Lower lobe of right lung (tissue), 2 donors: ENCODE measurements around the gene BMP8A. TPM values are rescaled to one million over a fixed set of nuclear protein-coding genes. Genes with fewer than 3 reads are reported as not detected.
"Not testable (repeated sequence)": the region's sequence is repeated elsewhere in the genome, so short reads cannot be mapped to it uniquely, and the experiment has no call there.

Experiments used
- ATAC-seq, 2 donors: fragments of 200-7000 bp; cut with Tn5 transposase; one replicate each; pipeline ENCODE4 v1.9.1; 2020 to 2022; ENCODE audit warnings: mild to moderate bottlenecking in 2 of 2, moderate library complexity in 2 of 2
- DNase-seq: peaks from one replicate; pipeline ENCODE4 v3.0.0-alpha.2; 2020
- H3K27ac ChIP-seq: fragments of 200-600 bp; one replicate; pipeline ENCODE4 v1.8.0; 2022
- H3K27me3 ChIP-seq: fragments of 200-600 bp; one replicate; pipeline ENCODE4 v1.8.0; 2022; ENCODE audit warnings: low read depth
- H3K36me3 ChIP-seq: fragments of 200-600 bp; one replicate; pipeline ENCODE4 v1.8.0; 2022; ENCODE audit warnings: mild to moderate bottlenecking
- H3K4me1 ChIP-seq: fragments of 200-600 bp; one replicate; pipeline ENCODE4 v1.8.0; 2022
- H3K4me3 ChIP-seq: fragments of 200-600 bp; one replicate; pipeline ENCODE4 v1.8.0; 2022; ENCODE audit warnings: mild to moderate bottlenecking
- H3K9me3 ChIP-seq: fragments of 200-600 bp; one replicate; pipeline ENCODE4 v1.8.0; 2022
- CTCF ChIP-seq: fragments of 200-600 bp; IDR thresholded peaks from one replicate; pipeline ENCODE4 v1.8.0; 2022; ENCODE audit warnings: antibody characterized with exemption, mild to moderate bottlenecking
- intact Hi-C: fragments of 100-400 bp; cut with DNase I; formaldehyde crosslinking; loops from one replicate; pipeline ENCODE4 v1.11.0; 2022
- total RNA-seq: library from RNA; stranded (reverse); fragmentation: NEBNext Ultra II Directional; extraction: Animal tissue kit (Norgen Biotek cat#: 25700); gene quantifications from one replicate; pipeline ENCODE4 v1.2.1, GENCODE V29; 2021
- donor health status: DM: no; HTN: yes; CAD: no; lungs with severe emphysema.

Gene BMP8A
- total RNA-seq, 1 donor from 2014 or later = not detected

GRCh38 chr1:39485046-39485803 is 6.2 kb upstream of the BMP8A start:
- no peaks in the 10 kb centered on the region for H3K9me3 ChIP-seq
- H3K27me3 ChIP-seq = no peaks in the 10 kb centered on the region
- no peak for ATAC-seq
- H3K36me3 ChIP-seq = peaks cover 83% of the 10 kb centered on the region
- no peak for DNase-seq
- no peak overlapping the region for H3K4me3 ChIP-seq
- intact Hi-C loops = no loop called here
- no peaks in the 10 kb centered on the region for H3K4me1 ChIP-seq
- no peak for TF ChIP-seq CTCF
- H3K27ac ChIP-seq = no peak overlapping the region

- no peak for ATAC-seq
- peaks cover 23% of the 10 kb centered on the region for H3K27me3 ChIP-seq
- no peak for TF ChIP-seq CTCF
- DNase-seq = no peak
- no peak overlapping the region for H3K4me3 ChIP-seq
- H3K9me3 ChIP-seq = no peaks in the 10 kb centered on the region
- H3K4me1 ChIP-seq = peaks cover 9% of the 10 kb centered on the region
- H3K27ac ChIP-seq = no peak overlapping the region
- intact Hi-C loops = no loop called here
- peaks cover 54% of the 10 kb centered on the region for H3K36me3 ChIP-seq
Observed at GRCh38 chr1:39488012-39488545, 3.4 kb upstream of the BMP8A start.

DNA sequence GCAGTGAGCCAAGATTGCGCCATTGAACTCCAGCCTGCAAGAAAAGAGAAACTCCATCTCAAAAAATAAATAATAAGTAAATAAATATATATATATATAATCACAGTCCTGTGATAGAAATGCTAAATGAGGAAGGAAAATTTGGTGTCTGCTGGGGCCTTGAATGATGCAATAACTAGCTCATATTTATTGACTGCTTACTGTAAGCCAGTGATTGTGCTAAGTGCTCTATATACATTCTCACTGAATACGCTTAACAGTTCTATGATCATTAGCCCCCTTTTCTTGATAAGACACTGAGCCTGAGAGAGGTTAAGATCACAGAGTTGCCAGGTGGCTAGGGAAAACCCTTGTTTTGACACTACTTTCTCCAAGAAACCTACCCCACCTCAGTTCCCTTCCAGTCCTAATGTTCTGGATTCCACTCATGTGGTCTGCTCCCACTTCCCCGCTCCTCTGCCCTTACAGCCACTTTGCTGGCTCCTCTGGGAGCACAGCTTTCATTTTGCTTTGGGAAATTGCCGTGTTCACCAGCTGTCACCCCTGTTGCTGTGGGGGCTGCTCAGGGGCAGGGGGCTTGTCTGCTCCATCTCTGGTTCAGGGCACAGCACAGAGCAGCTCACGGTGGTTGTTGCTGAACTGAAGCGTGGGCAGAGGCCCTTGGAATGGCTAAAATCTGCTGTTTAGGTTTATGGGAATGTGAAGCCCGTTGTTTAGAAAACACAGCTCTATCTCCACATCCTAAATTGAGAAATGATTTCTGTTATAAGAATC is 2.5 kb upstream of the BMP8A start:
- no peak for ATAC-seq
- Histone ChIP-seq H3K27me3 (peaks cover 31% of the 10 kb centered on the region), H3K9me3 (no peaks in the 10 kb centered on the region), H3K27ac (no peak overlapping the region), H3K4me1 (peaks cover 9% of the 10 kb centered on the region), H3K4me3 (no peak overlapping the region), H3K36me3 (peaks cover 45% of the 10 kb centered on the region)
- intact Hi-C loops = no loop called here
- TF ChIP-seq CTCF = no peak
- no peak for DNase-seq

DNA sequence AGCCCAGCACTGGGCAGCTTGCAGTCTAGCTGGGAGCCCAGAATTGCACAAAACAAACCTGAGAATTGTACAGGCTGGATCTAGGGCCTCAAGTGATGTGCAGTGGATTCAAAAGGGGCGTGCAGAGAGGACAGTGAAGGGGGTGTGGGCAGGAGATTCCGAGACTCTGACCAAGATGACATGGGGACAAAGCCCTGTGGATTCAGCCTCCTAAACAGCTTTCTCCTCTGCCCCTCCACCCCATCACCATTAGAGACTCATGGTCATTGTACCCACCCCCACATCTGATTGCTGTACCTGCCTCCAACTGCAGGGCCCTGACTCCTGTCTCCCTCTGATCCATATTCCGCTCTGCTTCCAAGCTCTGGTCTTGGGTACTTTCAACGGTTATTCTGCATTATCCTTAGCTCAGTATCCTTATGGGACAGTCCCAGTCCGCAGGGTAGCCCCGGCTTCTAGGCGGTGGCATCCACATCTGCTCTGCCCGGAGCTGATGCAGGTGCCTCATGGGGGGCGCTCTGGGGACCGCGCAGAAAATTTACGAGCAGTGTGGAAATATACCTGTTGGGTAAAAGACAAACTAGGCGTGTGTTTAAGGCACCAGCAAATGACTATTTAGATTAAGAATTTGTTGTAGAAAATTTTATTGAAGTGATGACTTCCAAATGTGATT is 1.7 kb upstream of the BMP8A start:
- peaks cover 38% of the 10 kb centered on the region for H3K27me3 ChIP-seq
- no peak for DNase-seq
- no peaks in the 10 kb centered on the region for H3K9me3 ChIP-seq
- no peak for TF ChIP-seq CTCF
- intact Hi-C loops = no loop called here
- peaks cover 38% of the 10 kb centered on the region for H3K36me3 ChIP-seq
- no peak overlapping the region for H3K4me3 ChIP-seq
- no peak for ATAC-seq
- H3K4me1 ChIP-seq = peaks cover 9% of the 10 kb centered on the region
- no peak overlapping the region for H3K27ac ChIP-seq

DNA sequence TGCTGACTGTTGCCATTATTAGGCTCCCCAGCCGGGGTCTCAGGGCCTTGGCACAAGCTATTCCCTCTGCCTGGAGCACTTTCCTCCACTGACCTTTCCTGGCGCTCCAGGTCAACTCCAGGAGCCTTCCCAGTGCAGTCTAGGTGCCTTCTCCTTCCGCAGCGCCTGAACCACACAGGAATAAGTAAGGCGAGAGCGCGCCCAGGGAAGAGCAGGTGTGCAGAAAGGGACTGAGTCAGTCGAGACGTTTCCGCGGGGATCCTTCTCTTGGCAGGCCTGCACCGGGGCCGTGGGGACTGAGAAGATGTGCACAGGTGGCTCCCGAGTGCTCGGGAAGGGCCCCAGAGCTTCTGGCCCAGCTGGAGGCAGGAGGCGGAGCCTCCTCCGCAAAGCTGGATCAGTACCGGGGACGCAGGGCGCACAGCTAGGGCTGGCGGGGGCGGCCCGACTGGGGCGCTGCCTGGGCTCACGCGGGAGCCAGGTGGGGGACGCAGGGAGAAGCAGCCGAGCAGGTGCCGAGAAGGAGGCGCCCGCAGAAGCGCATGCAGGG is 765 bp upstream of the BMP8A start:
- Histone ChIP-seq H3K9me3 (no peaks in the 10 kb centered on the region), H3K27me3 (peaks cover 38% of the 10 kb centered on the region), H3K36me3 (peaks cover 28% of the 10 kb centered on the region), H3K4me3 (peak overlapping the region; percentile 57), H3K27ac (no peak overlapping the region), H3K4me1 (peaks cover 9% of the 10 kb centered on the region)
- intact Hi-C loops = no loop called here
- no peak for TF ChIP-seq CTCF
- ATAC-seq (peak; percentile 48 to 50), DNase-seq (no peak)

DNA sequence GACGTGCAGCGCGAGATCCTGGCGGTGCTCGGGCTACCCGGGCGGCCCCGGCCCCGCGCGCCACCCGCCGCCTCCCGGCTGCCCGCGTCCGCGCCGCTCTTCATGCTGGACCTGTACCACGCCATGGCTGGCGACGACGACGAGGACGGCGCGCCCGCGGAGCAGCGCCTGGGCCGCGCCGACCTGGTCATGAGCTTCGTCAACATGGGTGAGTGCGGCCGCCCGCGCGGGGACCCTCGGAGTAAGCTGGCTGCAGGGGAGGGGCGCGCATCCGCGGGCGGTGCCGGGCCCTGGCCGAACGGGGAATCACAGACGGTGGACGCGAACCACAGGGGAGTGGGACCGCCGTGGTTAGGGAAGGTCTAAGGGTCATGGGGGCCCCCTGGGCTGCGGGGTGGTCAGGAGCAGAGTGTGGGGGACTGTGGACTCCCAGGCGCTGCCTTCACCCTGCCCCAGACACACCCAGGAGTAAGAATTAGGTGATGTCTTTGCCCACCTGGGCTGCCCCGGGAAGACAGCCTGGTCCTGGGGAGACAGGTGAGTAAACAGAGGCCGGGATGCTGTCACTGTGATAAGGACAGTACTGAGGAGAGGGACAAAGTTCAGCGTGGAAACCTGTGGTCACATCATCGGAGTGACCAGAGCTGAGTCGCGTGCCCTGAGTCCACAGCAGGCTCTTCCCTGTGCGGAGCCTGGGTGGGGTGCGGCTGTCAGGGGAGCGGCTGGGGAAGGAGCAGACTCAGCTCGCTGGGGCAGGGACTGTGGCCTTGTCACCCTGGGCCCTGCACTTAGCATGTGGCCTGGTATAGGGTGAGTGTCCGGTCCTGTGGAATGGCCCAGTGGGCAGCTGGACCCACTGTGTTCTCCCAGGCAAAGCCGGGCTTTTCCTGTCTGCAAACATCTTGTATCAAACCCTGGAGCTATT is 944 bp downstream of the BMP8A start:
- Histone ChIP-seq H3K27me3 (peaks cover 38% of the 10 kb centered on the region), H3K36me3 (peaks cover 11% of the 10 kb centered on the region)
- H3K27ac ChIP-seq, H3K4me1 ChIP-seq, DNase-seq, H3K4me3 ChIP-seq, H3K9me3 ChIP-seq, intact Hi-C loops, ATAC-seq: not testable (repeated sequence)
